HG03280 (cell line): ENCODE data around the gene OPRL1.

Experiments used
- ATAC-seq: cut with Tn5 transposase; IDR thresholded peaks from one replicate; pipeline ENCODE4 v1.9.1; 2021; ENCODE audit warnings: mild to moderate bottlenecking, moderate library complexity; ENCODE audit not compliant: unreplicated experiment

OPRL1 gene

GRCh38 chr20:64139199-64140060, 59.5 kb downstream of the OPRL1 start:
- no peak for ATAC-seq

GRCh38 chr20:64140061-64140931, 60.4 kb downstream of the OPRL1 start:
- ATAC-seq: no peak

- no peak for ATAC-seq
These were observed 61.1 kb downstream of the OPRL1 start for GRCh38 chr20:64140956-64141355.

GRCh38 chr20:64142590-64142989, 62.7 kb downstream of the OPRL1 start:
- no peak for ATAC-seq

GRCh38 chr20:64143018-64143801, 63.3 kb downstream of the OPRL1 start:
- no peak for ATAC-seq

- ATAC-seq: no peak
These were observed 64.4 kb downstream of the OPRL1 start for GRCh38 chr20:64144144-64144912.

GRCh38 chr20:64145458-64146300, 65.8 kb downstream of the OPRL1 start:
- no peak for ATAC-seq

GRCh38 chr20:64146301-64146935, 66.5 kb downstream of the OPRL1 start:
- no peak for ATAC-seq

- no peak for ATAC-seq
These were observed 67.1 kb downstream of the OPRL1 start for GRCh38 chr20:64146936-64147477.

GRCh38 chr20:64148581-64148980, 68.7 kb downstream of the OPRL1 start:
- ATAC-seq: no peak

GRCh38 chr20:64149141-64149540, 69.3 kb downstream of the OPRL1 start:
- no peak for ATAC-seq

- ATAC-seq: no peak
These were observed 70.1 kb downstream of the OPRL1 start for GRCh38 chr20:64149809-64150560.
